Adrenal gland (tissue), 12 donors: ENCODE measurements around the gene AP3M1. TPM values are rescaled to one million over a fixed set of nuclear protein-coding genes. Genes with fewer than 3 reads are reported as not detected.

Experiments used
- DNase-seq, 7 donors: peaks; one replicate each; pipeline ENCODE4 v3.0.0-alpha.2; 2019 to 2020
- H3K27ac ChIP-seq, 5 donors: fragments of 200-600 bp; sonication (generic) in 4 of 5; 1 replicate in 3 of 5; 2 replicates in 2 of 5; pipeline versions ENCODE4 v1.5.1 to v1.8.0; 2016 to 2020; ENCODE audit warnings: mild to moderate bottlenecking in 1 of 5
- H3K27me3 ChIP-seq: fragments of 200-600 bp; 2 replicates; pipeline ENCODE4 v1.8.0; 2021
- H3K36me3 ChIP-seq, 2 donors: fragments of 200-600 bp; replicated peaks in 1 of 2; 1 replicate in 1 of 2; 2 replicates in 1 of 2; pipeline versions ENCODE4 v1.5.1 to v1.8.0; 2018 to 2022
- H3K4me1 ChIP-seq, 2 donors: fragments of 200-600 bp; replicated peaks in 1 of 2; 1 replicate in 1 of 2; 2 replicates in 1 of 2; pipeline versions ENCODE4 v1.5.1 to v1.8.0; 2018 to 2021
- H3K4me3 ChIP-seq, 4 donors: fragments of 200-600 bp; sonication (generic) in 3 of 4; one replicate each; pipeline ENCODE4 v1.5.1; 2016 to 2018
- H3K9me3 ChIP-seq, 3 donors: fragments of 200-600 bp; sonication (generic) in 1 of 3; replicated peaks in 1 of 3; 1 replicate in 2 of 3; 2 replicates in 1 of 3; pipeline versions ENCODE4 v1.5.1 to v1.8.0; 2016 to 2021
- POLR2A ChIP-seq, 2 donors: fragments of 450-650 bp; IDR thresholded peaks; one replicate each; pipeline ENCODE4 v1.6.1; 2017; ENCODE audit warnings: antibody characterized with exemption in 2 of 2, mild to moderate bottlenecking in 2 of 2, moderate library complexity in 1 of 2
- WGBS, 4 donors: extraction: QIAGEN DNeasy Blood & Tissue Kit in 2 of 4; methylation state at CpG; one replicate each; pipeline versions ENCODE4 v1.1.5 to v1.1.7; 2013 to 2017; 5-methylcytosine and 5-hydroxymethylcytosine counted together
- intact Hi-C, 2 donors: fragments of 100-400 bp; cut with DNase I; formaldehyde crosslinking; loops; one replicate each; pipeline versions ENCODE4 v1.14.1 to v1.15.0; 2022 to 2023
- polyA plus RNA-seq, 3 donors: library from polyadenylated mRNA; stranded (reverse); fragments of 200-250 nt in 2 of 3; fragments of 350-450 nt in 1 of 3; fragmentation: Illumina TruSeq in 1 of 3; extraction: RNeasy Lipid Tissue Mini Kit (QIAGEN cat#74804) in 1 of 3; gene quantifications; one replicate each; pipeline ENCODE4 v1.2.3, GENCODE V29; 2013 to 2014
- total RNA-seq, 9 donors: library from RNA; depleted of rRNA in 4 of 9; stranded (reverse); fragments of >200 nt in 4 of 9; fragments of 120-200 nt in 1 of 9; fragmentation: NEBNext Ultra II Directional in 1 of 9; extraction: Animal tissue kit (Norgen Biotek cat#: 25700) in 1 of 9; gene quantifications; one replicate each; pipeline versions ENCODE4 v1.1.0 to v1.2.4, GENCODE V29; 2013 to 2023
- TF ChIP-seq, protein P1 (sequence below), 6 experiments: fragments of 450-650 bp in 4 of 6; fragments of 200-600 bp in 2 of 6; sonication (generic) in 1 of 6; IDR thresholded peaks; 1 replicate in 5 of 6; 2 replicates in 1 of 6; pipeline versions ENCODE4 v1.5.1 to v1.8.0; 2016 to 2021; ENCODE audit warnings: antibody characterized with exemption in 6 of 6, mild to moderate bottlenecking in 2 of 6, moderate library complexity in 1 of 6
- donor health status: healthy with polysubstance abuse.
- donor health status: Bipolar disorder and iron deficiency.
- donor health status: DM: yes; HTN: yes; CAD: no.
- donor health status: DM: no; HTN: no; CAD: no.
- donor health status: DM: no; HTN: no; CAD: no.
- donor health status: DM: yes; HTN: yes; CAD: no.

The AP3M1 gene
- total and polyA plus RNA-seq, 12 donors = 6.1 to 79.7 (median 38.0) TPM

DNA sequence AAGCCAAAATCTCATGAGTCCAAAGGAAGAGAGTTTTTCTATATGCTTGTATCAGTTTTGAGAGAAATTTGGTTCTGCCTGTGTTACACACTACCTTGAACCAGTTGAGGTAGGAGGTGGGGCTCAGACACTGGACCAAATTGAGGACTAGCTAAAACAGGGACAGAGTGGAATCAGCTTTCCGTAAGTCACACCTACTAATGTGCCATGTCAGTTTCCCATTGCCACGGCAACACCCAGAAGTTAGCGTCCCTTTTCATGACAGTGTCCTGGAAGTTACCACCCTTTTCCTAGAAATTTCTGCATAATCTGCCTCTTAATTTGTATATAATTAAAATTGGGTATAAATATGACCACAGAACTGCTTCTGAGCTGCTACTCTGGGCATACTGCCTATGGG lies 9.4 kb upstream of the AP3M1 start:
- intact Hi-C loops = no loop called here
- DNase-seq = no peak
- Histone ChIP-seq H3K9me3 (no peaks in the 10 kb centered on the region), H3K27me3 (no peaks in the 10 kb centered on the region), H3K4me3 (no peak overlapping the region), H3K36me3 (no peaks in the 10 kb centered on the region), H3K27ac (no peak overlapping the region), H3K4me1 (peaks cover 0 to 8% of the 10 kb centered on the region in 2 donors)
- WGBS, 4 donors = 94 to 98% (median 97%) methylated on average over 3 of the region's 3 CpGs
- no peak for TF ChIP-seq POLR2A (IDR thresholded peaks at IDR 0.05)
- TF ChIP-seq, protein P1, sequence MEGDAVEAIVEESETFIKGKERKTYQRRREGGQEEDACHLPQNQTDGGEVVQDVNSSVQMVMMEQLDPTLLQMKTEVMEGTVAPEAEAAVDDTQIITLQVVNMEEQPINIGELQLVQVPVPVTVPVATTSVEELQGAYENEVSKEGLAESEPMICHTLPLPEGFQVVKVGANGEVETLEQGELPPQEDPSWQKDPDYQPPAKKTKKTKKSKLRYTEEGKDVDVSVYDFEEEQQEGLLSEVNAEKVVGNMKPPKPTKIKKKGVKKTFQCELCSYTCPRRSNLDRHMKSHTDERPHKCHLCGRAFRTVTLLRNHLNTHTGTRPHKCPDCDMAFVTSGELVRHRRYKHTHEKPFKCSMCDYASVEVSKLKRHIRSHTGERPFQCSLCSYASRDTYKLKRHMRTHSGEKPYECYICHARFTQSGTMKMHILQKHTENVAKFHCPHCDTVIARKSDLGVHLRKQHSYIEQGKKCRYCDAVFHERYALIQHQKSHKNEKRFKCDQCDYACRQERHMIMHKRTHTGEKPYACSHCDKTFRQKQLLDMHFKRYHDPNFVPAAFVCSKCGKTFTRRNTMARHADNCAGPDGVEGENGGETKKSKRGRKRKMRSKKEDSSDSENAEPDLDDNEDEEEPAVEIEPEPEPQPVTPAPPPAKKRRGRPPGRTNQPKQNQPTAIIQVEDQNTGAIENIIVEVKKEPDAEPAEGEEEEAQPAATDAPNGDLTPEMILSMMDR (IDR thresholded peaks at IDR 0.05) = no peak

DNA sequence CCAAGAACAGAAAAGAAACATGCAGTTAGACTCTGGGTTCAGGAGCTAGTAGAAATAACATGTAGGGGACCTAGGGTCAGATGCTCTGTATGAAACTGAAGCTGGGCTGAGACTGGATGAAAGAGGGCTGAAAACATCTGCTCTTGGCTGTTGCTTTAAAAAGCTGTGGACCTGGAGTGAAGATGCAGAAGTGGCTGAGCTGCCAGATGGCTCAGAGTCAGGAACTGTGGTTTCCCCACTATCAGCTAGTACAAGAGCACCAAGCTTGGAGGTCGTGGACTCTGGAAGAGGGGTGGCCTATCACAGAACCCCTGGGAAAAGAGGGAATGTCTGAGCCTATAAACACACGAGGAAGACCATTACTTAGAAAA lies 6.3 kb upstream of the AP3M1 start:
- peaks cover 6 to 25% of the 10 kb centered on the region in 2 donors for H3K4me1 ChIP-seq
- intact Hi-C loops = no loop called here
- no peak overlapping the region for H3K27ac ChIP-seq
- H3K9me3 ChIP-seq = no peaks in the 10 kb centered on the region
- TF ChIP-seq, protein P1 (IDR thresholded peaks at IDR 0.05) = no peak
- TF ChIP-seq POLR2A (IDR thresholded peaks at IDR 0.05) = no peak
- no peak overlapping the region for H3K4me3 ChIP-seq
- WGBS, 4 donors = 25 to 28% (median 28%) methylated on average over 2 of the region's 2 CpGs
- H3K27me3 ChIP-seq = no peaks in the 10 kb centered on the region
- H3K36me3 ChIP-seq = no peaks in the 10 kb centered on the region
- DNase-seq = peak in 2 of 7 donors; percentile 16 to 29

DNA sequence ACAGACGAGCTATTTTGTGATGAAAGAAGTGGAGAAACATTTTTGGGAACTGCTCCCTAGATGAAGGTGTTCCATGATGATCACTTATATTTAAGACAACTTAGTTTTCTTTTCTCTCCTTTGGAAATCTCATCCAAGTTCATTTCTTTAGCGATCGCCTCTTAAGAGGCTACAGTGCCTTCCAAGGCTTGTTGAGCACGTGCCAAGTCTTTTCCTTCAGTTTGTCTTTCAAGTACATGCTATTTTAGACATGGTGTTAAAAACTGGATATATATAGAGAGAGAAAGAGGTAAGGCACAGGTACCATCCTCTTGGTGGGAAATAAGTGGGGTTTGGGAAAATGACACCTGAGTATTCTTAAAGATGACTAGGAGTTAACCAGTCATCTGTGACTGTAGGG lies 3.0 kb upstream of the AP3M1 start:
- Histone ChIP-seq H3K4me1 (peaks cover 15 to 41% of the 10 kb centered on the region in 2 donors), H3K9me3 (no peaks in the 10 kb centered on the region), H3K27me3 (no peaks in the 10 kb centered on the region), H3K36me3 (no peaks in the 10 kb centered on the region), H3K4me3 (no peak overlapping the region), H3K27ac (no peak overlapping the region)
- intact Hi-C loops = no loop called here
- no peak for DNase-seq
- 67 to 89% (median 80%) methylated on average over 4 of the region's 4 CpGs for WGBS, 4 donors
- TF ChIP-seq POLR2A (IDR thresholded peaks at IDR 0.05) = no peak
- TF ChIP-seq, protein P1 (IDR thresholded peaks at IDR 0.05) = no peak

DNA sequence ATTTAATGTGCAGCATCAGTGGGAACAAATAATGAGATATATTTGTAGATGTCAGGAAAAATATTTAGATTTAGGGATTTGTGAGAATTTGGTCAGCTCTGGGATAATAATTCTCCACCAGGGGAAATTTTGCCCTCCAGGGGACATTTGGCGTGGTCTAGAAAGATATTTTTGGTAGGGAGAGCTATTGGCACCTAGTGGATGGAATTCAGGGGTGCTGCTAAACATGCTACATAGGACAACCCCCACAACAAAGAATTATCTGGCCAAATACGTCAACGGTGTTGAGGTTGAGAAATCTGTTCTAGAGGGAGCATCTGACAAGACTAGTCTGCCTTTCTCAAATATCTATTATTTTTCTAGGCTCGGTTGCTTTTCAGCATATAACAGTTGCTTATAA lies 2.5 kb upstream of the AP3M1 start:
- DNase-seq = no peak
- 63 to 70% (median 68%) methylated on average over 4 of the region's 4 CpGs for WGBS, 4 donors
- no peak overlapping the region for H3K4me3 ChIP-seq
- intact Hi-C loops = no loop called here
- no peaks in the 10 kb centered on the region for H3K9me3 ChIP-seq
- peaks cover 15 to 41% of the 10 kb centered on the region in 2 donors for H3K4me1 ChIP-seq
- no peaks in the 10 kb centered on the region for H3K27me3 ChIP-seq
- no peaks in the 10 kb centered on the region for H3K36me3 ChIP-seq
- no peak for TF ChIP-seq POLR2A (IDR thresholded peaks at IDR 0.05)
- TF ChIP-seq, protein P1 (IDR thresholded peaks at IDR 0.05) = peak in 1 of 6 experiments; percentile 25
- H3K27ac ChIP-seq = no peak overlapping the region
